Mononuclear cell (primary cell): ENCODE measurements around the gene LSR. TPM values are rescaled to one million over a fixed set of nuclear protein-coding genes. Genes with fewer than 3 reads are reported as not detected.
"Not testable (repeated sequence)": the region's sequence is repeated elsewhere in the genome, so short reads cannot be mapped to it uniquely, and the experiment has no call there.

ENCODE experiments used
- H3K27me3 ChIP-seq: 2 replicates; pipeline ENCODE4 v1.6.0; 2011; ENCODE audit warnings: low read length, control low read depth; ENCODE audit not compliant: insufficient read depth
- H3K4me1 ChIP-seq: 2 replicates; pipeline ENCODE4 v1.5.1; 2011; ENCODE audit warnings: mild to moderate bottlenecking, low read length, control low read depth; ENCODE audit not compliant: insufficient read depth
- H3K4me3 ChIP-seq: 2 replicates; pipeline ENCODE4 v1.5.1; 2011; ENCODE audit warnings: mild to moderate bottlenecking, low read length, moderate library complexity
- H3K9me3 ChIP-seq: 2 replicates; pipeline ENCODE4 v1.5.1; 2011; ENCODE audit warnings: low read depth, mild to moderate bottlenecking, control low read depth, low read length
- total RNA-seq: library from RNA; depleted of rRNA; stranded (reverse); fragments of >200 nt; gene quantifications from one replicate; pipeline ENCODE4 v1.2.3, GENCODE V29; 2012

The LSR gene
- total RNA-seq, 1 donor: 13.1 TPM

GRCh38 chr19:35278578-35279284, 29.9 kb downstream of the LSR start:
- Histone ChIP-seq H3K4me3 (no peak overlapping the region), H3K9me3 (no peaks in the 10 kb centered on the region), H3K27me3 (no peaks in the 10 kb centered on the region), H3K4me1 (peaks cover 28% of the 10 kb centered on the region)

- no peaks in the 10 kb centered on the region for H3K9me3 ChIP-seq
- H3K27me3 ChIP-seq: no peaks in the 10 kb centered on the region
- H3K4me3 ChIP-seq: no peak overlapping the region
- H3K4me1 ChIP-seq: peaks cover 30% of the 10 kb centered on the region
Measured at GRCh38 chr19:35279374-35279773, 30.6 kb downstream of the LSR start.

GRCh38 chr19:35279985-35280821, 31.4 kb downstream of the LSR start:
- Histone ChIP-seq H3K9me3 (no peaks in the 10 kb centered on the region), H3K27me3 (no peaks in the 10 kb centered on the region), H3K4me3 (no peak overlapping the region), H3K4me1 (peaks cover 38% of the 10 kb centered on the region)

GRCh38 chr19:35281303-35281702, 32.5 kb downstream of the LSR start:
- peaks cover 39% of the 10 kb centered on the region for H3K4me1 ChIP-seq
- no peaks in the 10 kb centered on the region for H3K9me3 ChIP-seq
- H3K27me3 ChIP-seq: no peaks in the 10 kb centered on the region
- H3K4me3 ChIP-seq: no peak overlapping the region

GRCh38 chr19:35284153-35285094, 35.6 kb downstream of the LSR start:
- H3K4me1 ChIP-seq: peaks cover 39% of the 10 kb centered on the region
- no peak overlapping the region for H3K4me3 ChIP-seq

GRCh38 chr19:35285095-35285449, 36.3 kb downstream of the LSR start:
- H3K4me1 ChIP-seq: peaks cover 39% of the 10 kb centered on the region
- no peaks in the 10 kb centered on the region for H3K27me3 ChIP-seq

More at GRCh38 chr19:35284153-35285094, 35.6 kb downstream of the LSR start:
- no peaks in the 10 kb centered on the region for H3K9me3 ChIP-seq
- H3K27me3 ChIP-seq: no peaks in the 10 kb centered on the region

GRCh38 chr19:35285465-35285864, 36.7 kb downstream of the LSR start:
- H3K4me1 ChIP-seq: peaks cover 39% of the 10 kb centered on the region
- not testable (repeated sequence) for H3K27me3 ChIP-seq, H3K4me3 ChIP-seq, H3K9me3 ChIP-seq

More at GRCh38 chr19:35285095-35285449, 36.3 kb downstream of the LSR start:
- Histone ChIP-seq H3K9me3 (no peaks in the 10 kb centered on the region), H3K4me3 (no peak overlapping the region)

GRCh38 chr19:35286101-35286500, 37.3 kb downstream of the LSR start:
- H3K27me3 ChIP-seq, H3K9me3 ChIP-seq, H3K4me3 ChIP-seq: not testable (repeated sequence)
- H3K4me1 ChIP-seq: peaks cover 35% of the 10 kb centered on the region

GRCh38 chr19:35287713-35288112, 38.9 kb downstream of the LSR start:
- Histone ChIP-seq H3K9me3 (no peaks in the 10 kb centered on the region), H3K4me3 (no peak overlapping the region), H3K4me1 (peaks cover 19% of the 10 kb centered on the region), H3K27me3 (no peaks in the 10 kb centered on the region)

- no peaks in the 10 kb centered on the region for H3K9me3 ChIP-seq
- no peak overlapping the region for H3K4me3 ChIP-seq
- H3K4me1 ChIP-seq: peaks cover 12% of the 10 kb centered on the region
- H3K27me3 ChIP-seq: no peaks in the 10 kb centered on the region
Measured at GRCh38 chr19:35288331-35288730, 39.5 kb downstream of the LSR start.

GRCh38 chr19:35288906-35289305, 40.1 kb downstream of the LSR start:
- Histone ChIP-seq H3K4me3 (no peak overlapping the region), H3K9me3 (no peaks in the 10 kb centered on the region), H3K27me3 (no peaks in the 10 kb centered on the region), H3K4me1 (peaks cover 11% of the 10 kb centered on the region)

GRCh38 chr19:35290381-35291127, 41.8 kb downstream of the LSR start:
- Histone ChIP-seq H3K4me3 (no peak overlapping the region), H3K9me3 (no peaks in the 10 kb centered on the region), H3K4me1 (peaks cover under 1% of the 10 kb centered on the region), H3K27me3 (no peaks in the 10 kb centered on the region)

GRCh38 chr19:35291259-35291658, 42.5 kb downstream of the LSR start:
- peaks cover 8% of the 10 kb centered on the region for H3K4me1 ChIP-seq
- H3K9me3 ChIP-seq: no peaks in the 10 kb centered on the region
- H3K27me3 ChIP-seq: no peaks in the 10 kb centered on the region
- no peak overlapping the region for H3K4me3 ChIP-seq

GRCh38 chr19:35291916-35292315, 43.1 kb downstream of the LSR start, which contains the start of gene MAG:
MAG (plus strand) TSS chr19:35292161; CDS start chr19:35295409, 3,248 bp downstream.
- Histone ChIP-seq H3K27me3 (no peaks in the 10 kb centered on the region), H3K4me3 (no peak within 1 kb of the TSS), H3K4me1 (peaks cover 15% of the 10 kb centered on the region), H3K9me3 (no peaks in the 10 kb centered on the region)
